Sciatic nerve (tissue), 2 donors: Measurements from ENCODE around the gene DHRS3. TPM values are rescaled to one million over a fixed set of nuclear protein-coding genes. Genes with fewer than 3 reads are reported as not detected.
"Not testable (repeated sequence)": the region's sequence is repeated elsewhere in the genome, so short reads cannot be mapped to it uniquely, and the experiment has no call there.

Experiments
- ATAC-seq: fragments of 200-7000 bp; cut with Tn5 transposase; one replicate; pipeline ENCODE4 v1.9.1; 2020; ENCODE audit warnings: mild to moderate bottlenecking, moderate library complexity
- DNase-seq: peaks from one replicate; pipeline ENCODE4 v3.0.0-alpha.2; 2020; ENCODE audit warnings: low spot score
- intact Hi-C: fragments of 100-400 bp; cut with DNase I; formaldehyde crosslinking; loops from one replicate; pipeline ENCODE4 v1.14.2; 2022
- total RNA-seq: library from RNA; stranded (reverse); fragmentation: NEBNext Ultra II Directional; extraction: Animal tissue kit (Norgen Biotek cat#: 25700); gene quantifications from one replicate; pipeline ENCODE4 v1.2.1, GENCODE V29; 2021
- donor health status: DM: no; HTN: no; CAD: no.
- donor health status: DM: no; HTN: no; CAD: no.

The DHRS3 gene
- total RNA-seq: 271 TPM

DNA sequence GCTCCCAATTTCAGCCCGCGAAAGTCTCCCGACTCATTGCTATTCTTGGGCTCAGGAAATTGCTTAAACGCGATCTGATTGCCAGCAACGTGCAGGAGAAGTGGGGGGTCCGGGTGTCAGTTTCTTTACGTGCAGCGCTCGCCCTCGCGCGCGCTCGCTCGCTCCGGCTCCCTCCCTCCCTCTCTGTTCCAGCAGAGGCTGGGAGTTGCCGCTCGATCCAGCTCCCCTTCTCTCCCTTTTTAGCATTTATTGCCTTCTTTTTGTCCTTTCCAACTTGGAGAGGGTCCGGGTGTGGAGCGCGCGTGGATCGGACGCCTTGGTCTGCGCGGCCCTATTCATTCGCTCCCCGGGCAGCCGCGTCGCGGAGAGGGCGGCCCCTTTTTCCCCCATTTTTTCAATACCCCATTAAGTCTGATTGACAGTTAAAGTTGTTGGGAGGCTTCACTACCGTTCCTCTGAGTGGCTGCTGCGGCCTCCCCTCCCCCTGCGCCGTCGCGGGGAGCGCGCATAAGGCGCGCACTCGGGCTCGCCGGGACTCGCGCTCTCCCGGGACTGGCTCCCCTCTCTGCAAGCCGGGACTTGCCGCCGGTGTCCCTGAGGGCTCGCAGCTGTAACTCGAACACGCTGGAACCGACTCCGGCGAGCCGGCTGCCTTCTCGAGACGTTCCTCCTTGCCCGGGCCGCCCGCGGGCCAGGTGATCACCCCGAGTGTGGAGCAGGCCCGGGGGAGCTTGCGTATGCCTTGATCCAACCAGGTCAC is at the start of gene DHRS3:
Gene DHRS3, minus strand, starts transcription at position 310 of the 760 bp plus-strand sequence. CDS start 862 bp downstream, outside the sequence.
- intact Hi-C loops: loop anchor here (10.0 kb wide), 1 partner anchor 163 kb away; no protein-coding TSS in a partner anchor
- peak; percentile 88 for DNase-seq
- peak; percentile 67 for ATAC-seq

- ATAC-seq: no peak
- intact Hi-C loops: no loop called here
- DNase-seq: no peak
Observed at GRCh38 chr1:12666141-12666735, 48.2 kb upstream of the DHRS3 start.

GRCh38 chr1:12665511-12665910 is 47.5 kb upstream of the DHRS3 start:
- DNase-seq: no peak
- ATAC-seq: no peak
- intact Hi-C loops: no loop called here

GRCh38 chr1:12662556-12662955 is 44.5 kb upstream of the DHRS3 start:
- no peak for DNase-seq
- no peak for ATAC-seq
- intact Hi-C loops: no loop called here

- DNase-seq (no peak), ATAC-seq (no peak)
- intact Hi-C loops: no loop called here
Observed at GRCh38 chr1:12661606-12662219, 43.7 kb upstream of the DHRS3 start.

DNA sequence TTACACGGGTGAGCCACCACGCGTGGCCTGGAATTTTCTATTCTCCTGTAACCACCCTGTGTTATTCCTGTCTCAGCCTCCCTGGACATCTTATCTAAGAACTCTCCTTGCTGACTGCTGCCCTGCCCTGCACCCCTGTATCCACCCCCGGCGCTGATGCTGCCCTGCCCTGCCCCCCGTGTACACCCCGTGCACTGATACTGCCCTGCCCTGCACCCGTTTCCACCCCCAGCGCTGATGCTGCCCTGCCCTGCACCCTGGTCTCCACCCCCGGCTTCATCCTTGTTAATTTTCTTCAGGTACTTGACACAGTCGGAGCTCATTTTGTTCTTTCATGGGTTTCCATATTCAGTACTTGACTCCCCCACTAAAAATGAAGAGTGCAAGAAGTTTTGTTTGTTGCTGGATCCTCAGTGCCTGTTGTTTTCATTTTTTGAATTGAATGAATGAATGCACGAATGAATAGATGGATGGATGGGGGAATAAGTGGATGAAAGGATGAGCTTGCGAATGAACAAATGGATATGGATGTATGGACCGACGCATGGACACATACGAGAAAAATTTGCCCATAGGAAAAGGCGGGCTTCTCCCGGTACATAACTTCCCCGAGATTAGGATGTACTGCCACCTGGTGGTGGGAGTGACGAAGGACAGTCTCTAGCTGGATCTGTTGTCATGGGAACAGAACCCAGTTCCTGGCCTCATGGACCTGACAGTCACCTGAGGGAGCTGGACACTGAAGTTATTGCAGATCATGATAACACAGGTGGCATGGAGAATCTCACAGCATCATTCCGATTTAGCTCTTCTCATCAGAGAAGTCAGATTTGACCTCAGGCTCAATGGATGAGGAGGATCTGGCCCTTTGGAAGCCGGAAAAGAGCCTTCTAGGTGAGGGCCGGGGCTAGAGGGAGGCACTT is 40.8 kb upstream of the DHRS3 start:
- ATAC-seq (peak; percentile 92), DNase-seq (peak; percentile 88)
- intact Hi-C loops: loop anchor here (5.0 kb wide), 1 partner anchor 346 kb away; no protein-coding TSS in a partner anchor

DNA sequence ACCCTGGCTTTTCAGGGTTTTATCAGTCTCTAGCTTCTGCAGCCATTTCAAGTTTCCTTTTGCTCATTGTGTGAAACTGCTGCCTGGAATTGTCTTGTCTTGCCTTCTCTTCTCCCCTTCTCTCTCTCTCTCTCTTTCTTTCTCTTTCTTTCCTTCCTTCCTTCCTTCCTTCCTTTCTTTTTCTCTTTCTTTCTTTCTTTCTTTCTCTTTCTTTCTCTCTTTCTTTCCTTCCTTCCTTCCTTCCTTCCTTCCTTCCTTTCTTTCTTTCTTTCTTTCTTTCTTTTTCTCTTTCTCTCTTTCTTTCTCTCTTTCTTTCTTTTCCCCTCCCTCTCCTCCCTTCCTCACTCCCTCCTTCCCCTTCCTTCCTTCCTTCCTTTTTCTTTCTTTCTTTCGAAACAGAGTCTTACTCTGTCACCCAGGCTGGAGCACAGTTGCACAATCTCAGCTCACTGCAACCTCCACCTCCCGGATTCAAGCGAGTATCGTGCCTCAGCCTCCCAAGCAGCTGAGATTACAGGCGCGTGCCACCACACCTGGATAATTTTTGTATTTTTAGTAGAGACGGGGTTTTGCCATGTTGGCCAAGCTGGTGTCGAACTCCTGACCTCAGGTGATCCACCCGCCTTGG is 40.0 kb upstream of the DHRS3 start:
- not testable (repeated sequence) for ATAC-seq

DNA sequence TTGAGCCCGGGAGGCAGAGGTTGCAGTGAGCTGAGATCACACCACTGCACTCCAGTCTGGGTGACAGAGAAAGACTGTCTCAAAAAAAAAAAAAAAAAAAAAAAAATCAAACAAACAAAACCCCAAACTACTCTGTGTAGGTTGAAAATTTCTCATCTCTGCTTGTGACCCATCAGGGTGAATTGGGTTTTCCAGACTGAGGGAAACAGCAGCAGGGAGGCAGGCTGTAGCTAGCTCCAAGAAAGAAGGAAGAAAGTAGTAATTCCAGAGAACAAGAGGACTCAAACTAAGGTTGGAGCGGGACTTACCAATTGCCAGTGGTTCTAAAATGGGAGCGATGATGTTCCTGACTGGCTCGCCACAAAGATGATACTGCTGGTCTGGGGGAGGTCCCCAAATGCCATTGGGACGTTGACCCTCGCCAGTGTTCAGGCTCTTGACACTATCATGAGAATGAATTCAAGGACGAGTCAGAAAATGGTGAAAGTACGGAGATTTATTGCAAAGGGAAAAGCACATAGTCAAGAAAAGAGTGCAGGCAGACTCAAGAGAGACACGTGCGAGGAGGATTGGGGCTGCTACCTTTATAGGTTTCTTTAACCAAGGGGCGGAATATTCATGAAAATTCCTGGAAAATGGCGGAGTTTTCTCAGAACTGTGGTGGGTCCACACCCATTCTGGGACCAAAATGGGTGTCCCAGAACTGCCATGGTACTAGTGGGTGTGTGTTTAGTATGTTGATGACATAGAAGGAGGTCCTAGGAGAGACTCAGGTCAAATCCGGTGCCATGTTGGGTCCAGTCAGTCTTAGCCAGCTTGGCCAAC is 39.3 kb upstream of the DHRS3 start:
- DNase-seq (no peak), ATAC-seq (no peak)
- intact Hi-C loops: loop anchor here (5.0 kb wide), 1 partner anchor 345 kb away; no protein-coding TSS in a partner anchor

More for the DNA sequence above, 40.0 kb upstream of the DHRS3 start:
- not testable (repeated sequence) for DNase-seq
- intact Hi-C loops: loop anchor here (5.0 kb wide), 1 partner anchor 346 kb away; no protein-coding TSS in a partner anchor

GRCh38 chr1:12656575-12656974 is 38.6 kb upstream of the DHRS3 start:
- intact Hi-C loops: loop anchor here (5.0 kb wide), 1 partner anchor 344 kb away; no protein-coding TSS in a partner anchor
- DNase-seq: no peak

GRCh38 chr1:12654657-12655056 is 36.6 kb upstream of the DHRS3 start:
- intact Hi-C loops: loop anchor here (5.0 kb wide), 1 partner anchor 342 kb away; no protein-coding TSS in a partner anchor

More at GRCh38 chr1:12656575-12656974, 38.6 kb upstream of the DHRS3 start:
- no peak for ATAC-seq

DNA sequence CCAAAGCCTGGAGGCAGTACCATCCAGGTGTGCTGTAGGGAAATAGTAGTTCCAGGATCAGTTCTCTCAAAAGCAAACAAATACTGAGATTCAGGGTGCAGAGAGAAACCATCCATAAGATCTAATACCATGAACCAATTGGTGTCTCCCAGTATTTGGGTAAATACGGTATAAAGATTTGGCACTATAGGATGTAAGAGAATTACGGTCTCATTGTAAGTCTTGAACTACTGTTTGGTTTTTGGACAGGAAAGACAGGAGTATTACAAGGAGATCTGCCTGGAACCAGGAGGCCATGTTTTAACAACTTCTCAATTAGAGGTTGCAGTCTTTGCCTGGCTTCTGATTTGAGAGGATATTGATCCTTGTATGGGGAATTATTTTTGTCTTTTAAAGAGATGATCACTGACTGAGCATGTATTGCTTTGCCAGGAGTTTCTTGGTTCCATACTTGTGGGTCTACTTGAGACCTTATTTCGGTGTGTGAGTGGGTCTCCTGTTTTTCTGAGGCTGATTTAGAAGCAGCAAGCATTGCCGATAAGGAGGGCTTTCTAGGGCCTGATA is 36.1 kb upstream of the DHRS3 start:
- DNase-seq (no peak), ATAC-seq (no peak)
- intact Hi-C loops: no loop called here

More at GRCh38 chr1:12654657-12655056, 36.6 kb upstream of the DHRS3 start:
- ATAC-seq (no peak), DNase-seq (no peak)

GRCh38 chr1:12649971-12650421 is 32.0 kb upstream of the DHRS3 start:
- no peak for DNase-seq
- intact Hi-C loops: no loop called here
- ATAC-seq: no peak

DNA sequence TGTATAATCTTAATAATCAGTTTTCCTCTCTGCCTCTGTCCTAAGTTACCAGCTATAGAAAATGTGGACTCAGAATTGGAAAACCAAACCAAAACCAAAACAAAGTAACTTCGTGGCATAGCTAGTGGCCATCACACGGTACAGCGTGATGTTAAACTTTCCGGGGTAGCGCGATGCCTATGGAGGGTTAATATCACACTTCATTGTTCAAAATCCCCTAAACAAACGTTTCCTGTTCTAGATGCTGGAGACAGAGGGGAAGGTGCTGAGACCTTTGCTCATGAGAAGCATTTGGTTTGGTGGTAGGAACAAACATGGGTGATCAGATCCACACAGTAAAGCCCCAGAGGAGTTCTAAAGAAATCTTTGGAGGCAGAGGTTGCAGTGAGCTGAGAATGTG is 30.7 kb upstream of the DHRS3 start:
- ATAC-seq (no peak), DNase-seq (no peak)
- intact Hi-C loops: no loop called here

GRCh38 chr1:12645401-12645800 is 27.4 kb upstream of the DHRS3 start:
- ATAC-seq: not testable (repeated sequence)

DNA sequence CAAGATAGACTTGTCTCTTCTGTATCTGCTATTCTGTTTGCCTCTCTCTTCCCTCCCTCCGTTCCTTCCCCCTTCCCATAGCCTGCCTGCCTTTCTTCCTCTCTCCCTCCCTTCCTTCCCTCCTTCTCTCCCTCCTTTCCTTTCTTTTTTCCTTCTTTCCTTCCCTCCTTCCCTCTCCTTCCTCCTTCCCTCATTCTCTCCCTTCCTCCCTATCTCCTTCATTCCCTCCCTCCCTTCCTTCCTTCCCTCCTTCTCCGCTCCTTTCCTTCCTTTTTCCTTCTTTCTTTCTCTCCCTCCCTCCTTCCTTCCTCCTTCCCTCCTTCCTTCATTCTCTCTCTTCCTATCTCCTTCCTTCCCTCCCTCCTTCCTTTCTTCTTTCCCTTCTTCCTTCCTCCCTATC is 26.8 kb upstream of the DHRS3 start:
- ATAC-seq (no peak), DNase-seq (no peak)
- intact Hi-C loops: no loop called here

More at GRCh38 chr1:12645401-12645800, 27.4 kb upstream of the DHRS3 start:
- DNase-seq, intact Hi-C loops: not testable (repeated sequence)

DNA sequence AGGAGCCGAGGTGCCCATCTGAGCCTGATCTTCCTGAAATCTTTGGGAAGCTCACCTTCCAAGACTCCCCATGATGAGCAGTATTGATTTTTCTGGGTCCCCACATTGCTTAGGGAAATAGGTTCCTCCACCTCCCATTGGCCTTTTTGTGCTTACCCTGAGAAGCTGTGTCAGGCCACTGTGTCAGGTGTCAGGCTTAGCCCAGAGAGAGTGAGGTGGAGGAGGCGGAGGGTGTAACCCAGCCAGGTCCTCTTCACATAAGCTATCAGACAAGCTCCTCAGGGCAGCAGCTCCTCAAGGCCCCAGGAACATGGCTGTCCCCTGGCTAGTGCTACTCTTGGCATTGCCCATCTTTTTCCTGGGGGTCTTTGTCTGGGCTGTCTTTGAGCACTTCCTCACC is 26.2 kb upstream of the DHRS3 start:
- DNase-seq (no peak), ATAC-seq (no peak)
- intact Hi-C loops: no loop called here

- no peak for ATAC-seq
- intact Hi-C loops: no loop called here
Observed at GRCh38 chr1:12643785-12644184, 25.8 kb upstream of the DHRS3 start, which contains the start of gene AADACL4. Gene AADACL4 (plus strand): TSS chr1:12644085. CDS start chr1:12644547, 462 bp downstream.

More at GRCh38 chr1:12643785-12644184, 25.8 kb upstream of the DHRS3 start, which contains the start of gene AADACL4:
- no peak for DNase-seq
